ENCODE data around the gene PTPRG.

DNA sequence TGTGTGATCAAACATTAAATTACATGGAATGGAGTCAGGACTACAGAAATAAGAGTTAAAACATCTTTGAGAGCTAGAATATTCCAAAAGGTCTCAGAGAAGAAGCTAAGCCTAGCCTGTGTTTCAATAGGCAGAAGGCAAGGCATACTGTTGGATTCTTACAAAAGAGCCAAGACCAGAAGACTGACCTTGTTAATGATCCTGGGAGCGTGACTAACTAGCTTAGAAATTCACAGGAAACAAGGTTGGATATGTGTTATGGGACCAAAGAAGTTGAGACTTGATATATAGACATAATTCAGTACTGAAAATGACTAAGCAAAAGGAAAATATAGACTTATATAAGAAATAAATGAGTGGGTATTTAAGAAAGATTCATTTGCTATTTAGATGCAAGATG, 761.9 kb downstream of the PTPRG start:
- no peak for TF ChIP-seq EZH2 (IDR thresholded peaks at IDR 0.05; ENCODE audit: insufficient read depth, low read length)
- TF ChIP-seq, protein P1, sequence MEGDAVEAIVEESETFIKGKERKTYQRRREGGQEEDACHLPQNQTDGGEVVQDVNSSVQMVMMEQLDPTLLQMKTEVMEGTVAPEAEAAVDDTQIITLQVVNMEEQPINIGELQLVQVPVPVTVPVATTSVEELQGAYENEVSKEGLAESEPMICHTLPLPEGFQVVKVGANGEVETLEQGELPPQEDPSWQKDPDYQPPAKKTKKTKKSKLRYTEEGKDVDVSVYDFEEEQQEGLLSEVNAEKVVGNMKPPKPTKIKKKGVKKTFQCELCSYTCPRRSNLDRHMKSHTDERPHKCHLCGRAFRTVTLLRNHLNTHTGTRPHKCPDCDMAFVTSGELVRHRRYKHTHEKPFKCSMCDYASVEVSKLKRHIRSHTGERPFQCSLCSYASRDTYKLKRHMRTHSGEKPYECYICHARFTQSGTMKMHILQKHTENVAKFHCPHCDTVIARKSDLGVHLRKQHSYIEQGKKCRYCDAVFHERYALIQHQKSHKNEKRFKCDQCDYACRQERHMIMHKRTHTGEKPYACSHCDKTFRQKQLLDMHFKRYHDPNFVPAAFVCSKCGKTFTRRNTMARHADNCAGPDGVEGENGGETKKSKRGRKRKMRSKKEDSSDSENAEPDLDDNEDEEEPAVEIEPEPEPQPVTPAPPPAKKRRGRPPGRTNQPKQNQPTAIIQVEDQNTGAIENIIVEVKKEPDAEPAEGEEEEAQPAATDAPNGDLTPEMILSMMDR (IDR thresholded peaks at IDR 0.05; ENCODE audit: insufficient read depth, low read depth, low read length), result no peak
